HepG2 (cell line): Measurements from ENCODE around the gene IL2RA. TPM values are rescaled to one million over a fixed set of nuclear protein-coding genes. Genes with fewer than 3 reads are reported as not detected.

Source experiments
- ATAC-seq: fragments of 200-7000 bp; cut with Tn5 transposase; 3 replicates; pipeline ENCODE4 v1.9.1; 2020; ENCODE audit warnings: mild to moderate bottlenecking, moderate library complexity
- BruUV-seq: library from RNA; stranded (reverse); fragments of 400-500 nt; replicated peaks from 2 replicates; lab custom pipeline; 2021; lab: Mats Ljungman, UMichigan
- CTCF ChIA-PET: fragments of 300-600 bp; formaldehyde crosslinking; extraction: SDS; loops from one replicate; lab custom pipeline; 2021; ENCODE audit warnings: low total read pairs, inconsistent platforms, low intra/inter-chr PET ratio; lab: Yijun Ruan, JAX
- POLR2A ChIA-PET: fragments of 350-600 bp; sonication (Branson Sonifier 250); formaldehyde crosslinking; loops from one replicate; lab custom pipeline; 2020; ENCODE audit warnings: antibody characterized with exemption, inconsistent platforms; lab: Yijun Ruan, JAX
- DNase-seq: peaks from one replicate; pipeline ENCODE4 v3.0.0-alpha.2; 2015; ENCODE audit warnings: low spot score
- FAIRE-seq: peaks from 3 replicates; lab custom pipeline; 2011; peaks lifted over from hg19 to GRCh38; lab: Jason Lieb, UNC
- H2AFZ ChIP-seq: one replicate; pipeline ENCODE4 v1.6.1; 2011; ENCODE audit warnings: low read length, inconsistent platforms
- H3K27ac ChIP-seq: fragments of 300-600 bp; 3 replicates; pipeline ENCODE4 v1.8.0; 2011; ENCODE audit warnings: mixed run types, mild to moderate bottlenecking, mixed read lengths, low read length, inconsistent platforms; ENCODE audit not compliant: insufficient read depth; ENCODE audit errors: extremely low read length
- H3K27me3 ChIP-seq, 2 experiments: fragments of 200-600 bp in 1 of 2; 2 replicates in 1 of 2; 3 replicates in 1 of 2; pipeline versions ENCODE4 v1.6.0 to v1.8.0; 2011; ENCODE audit warnings: low read length in 2 of 2, mild to moderate bottlenecking in 2 of 2, moderate library complexity in 2 of 2, inconsistent platforms in 1 of 2; ENCODE audit not compliant: insufficient read depth in 2 of 2, control insufficient read depth in 1 of 2
- H3K36me3 ChIP-seq, 2 experiments: fragments of 200-600 bp in 1 of 2; replicated peaks in 1 of 2; 2 replicates in 1 of 2; 3 replicates in 1 of 2; pipeline versions ENCODE4 v1.5.1 to v1.8.0; 2011; ENCODE audit warnings: low read length in 2 of 2, inconsistent platforms in 1 of 2; ENCODE audit not compliant: insufficient read depth in 2 of 2, control insufficient read depth in 1 of 2
- H3K4me1 ChIP-seq: 2 replicates; pipeline ENCODE4 v1.5.1; 2012; ENCODE audit warnings: low read length, inconsistent platforms; ENCODE audit not compliant: insufficient read depth
- H3K4me2 ChIP-seq: 2 replicates; pipeline ENCODE4 v1.6.0; 2011; ENCODE audit warnings: low read depth, low read length, inconsistent platforms
- H3K4me3 ChIP-seq, 3 experiments: fragments of 200-600 bp in 1 of 3; sonication (generic), shearing (Covaris generic) in 1 of 3; replicated peaks in 1 of 3; 2 replicates each; pipeline ENCODE4 v1.5.1; 2011 to 2016; ENCODE audit warnings: low read length in 3 of 3, inconsistent platforms in 2 of 3, low read depth in 2 of 3, mild to moderate bottlenecking in 2 of 3, control low read depth in 1 of 3, mixed read lengths in 1 of 3; ENCODE audit not compliant: insufficient read depth in 1 of 3
- H3K79me2 ChIP-seq: one replicate; pipeline ENCODE4 v1.6.1; 2011; ENCODE audit warnings: low read length, inconsistent platforms; ENCODE audit not compliant: insufficient read depth
- H3K9ac ChIP-seq: 2 replicates; pipeline ENCODE4 v1.6.0; 2011; ENCODE audit warnings: mild to moderate bottlenecking, low read depth, low read length, inconsistent platforms; ENCODE audit not compliant: insufficient read depth
- H3K9me3 ChIP-seq: 2 replicates; pipeline ENCODE4 v1.5.1; 2012; ENCODE audit warnings: mild to moderate bottlenecking, low read length
- H4K20me1 ChIP-seq: 2 replicates; pipeline ENCODE4 v1.6.0; 2011; ENCODE audit warnings: inconsistent platforms, mild to moderate bottlenecking, low read length, moderate library complexity; ENCODE audit not compliant: insufficient read depth
- CHD4 ChIP-seq: fragments of 200-600 bp; sonication (generic); IDR thresholded peaks from 2 replicates; pipeline ENCODE4 v1.7.0; 2017; ENCODE audit warnings: mild to moderate bottlenecking, low read length, borderline replicate concordance
- EZH2 ChIP-seq: conservative IDR thresholded peaks from 2 replicates; pipeline ENCODE4 v1.6.1; 2012; ENCODE audit warnings: mild to moderate bottlenecking, low read depth, low read length, moderate library complexity
- HOXA7 ChIP-seq: sonication (generic); formaldehyde crosslinking; IDR thresholded peaks from 2 replicates; pipeline ENCODE4 v1.8.1; 2022; ENCODE audit warnings: mild to moderate bottlenecking, missing genetic modification reagents, moderate library complexity
- MTA3 ChIP-seq: sonication (generic); formaldehyde crosslinking; IDR thresholded peaks from 2 replicates; pipeline ENCODE4 v1.4.0; 2020; ENCODE audit warnings: missing genetic modification reagents
- NAIF1 ChIP-seq: sonication (generic); formaldehyde crosslinking; IDR thresholded peaks from 2 replicates; pipeline ENCODE4 v1.5.0; 2020; ENCODE audit warnings: mild to moderate bottlenecking, missing genetic modification reagents, borderline replicate concordance
- PHB2 ChIP-seq: fragments of 450-650 bp; IDR thresholded peaks from 2 replicates; pipeline ENCODE4 v1.6.1; 2018; ENCODE audit not compliant: partially characterized antibody
- SIN3B ChIP-seq: fragments of 150-350 bp; IDR thresholded peaks from 2 replicates; pipeline ENCODE4 v1.6.1; 2014; ENCODE audit warnings: low read length
- SSRP1 ChIP-seq: IDR thresholded peaks from 2 replicates; pipeline ENCODE4 v1.6.1; 2016; ENCODE audit warnings: control low read depth
- ZNF264 ChIP-seq: sonication (generic); formaldehyde crosslinking; IDR thresholded peaks from 2 replicates; pipeline ENCODE4 v1.4.0; 2020; ENCODE audit warnings: missing genetic modification reagents
- ZNF335 ChIP-seq: sonication (generic); formaldehyde crosslinking; IDR thresholded peaks from 2 replicates; pipeline ENCODE4 v1.4.0; 2020; ENCODE audit warnings: missing genetic modification reagents
- ZNF83 ChIP-seq: sonication (generic); formaldehyde crosslinking; IDR thresholded peaks from 2 replicates; pipeline ENCODE4 v1.4.0; 2020; ENCODE audit warnings: missing genetic modification reagents, mild to moderate bottlenecking, borderline replicate concordance
- WGBS: methylation state at CpG from one replicate; pipeline ENCODE4 v1.1.6; 2017; ENCODE audit warnings: low lambda C conversion rate; 5-methylcytosine and 5-hydroxymethylcytosine counted together
- in situ Hi-C: cut with HindIII; loops from 2 replicates; pipeline ENCODE4 v1.10.0; 2017; ENCODE audit warnings: low pct_unique_long_range_greater_than_20kb; ENCODE audit not compliant: extremely low pct_ligation_motif_present
- intact Hi-C: fragments of 100-400 bp; cut with micrococcal nuclease; formaldehyde crosslinking; loops from one replicate; pipeline ENCODE4 v1.10.0; 2022; ENCODE audit not compliant: unreplicated experiment
- polyA plus RNA-seq, 8 experiments: library from polyadenylated mRNA; depleted of rRNA in 3 of 8; stranded (reverse) in 7 of 8; unstranded in 1 of 8; fragments of >200 nt; fragmentation: Illumina TruSeq in 4 of 8; extraction: Trizol in 4 of 8; gene quantifications; 2 replicates each; pipeline versions ENCODE4 v1.2.1 to v1.2.3, GENCODE V29; 2011 to 2016; ENCODE audit warnings: low read depth in 4 of 8, missing spikeins in 1 of 8, mixed read lengths in 1 of 8; ENCODE audit not compliant: insufficient read depth in 1 of 8
- total RNA-seq, 5 experiments: library from RNA; depleted of rRNA; stranded (reverse); fragments of >200 nt; fragmentation: Illumina TruSeq; extraction: Trizol; gene quantifications; 2 replicates each; pipeline ENCODE4 v1.2.3, GENCODE V29; 2016; ENCODE audit warnings: low read depth in 1 of 5
- TF ChIP-seq, protein P1 (sequence below): sonication (generic); formaldehyde crosslinking; IDR thresholded peaks from 2 replicates; pipeline ENCODE4 v1.8.0; 2022; ENCODE audit warnings: mild to moderate bottlenecking, missing genetic modification reagents, moderate library complexity
- TF ChIP-seq, protein P2 (sequence below): sonication (generic); formaldehyde crosslinking; IDR thresholded peaks from 2 replicates; pipeline ENCODE4 v1.4.0; 2020; ENCODE audit warnings: mild to moderate bottlenecking, missing genetic modification reagents
- TF ChIP-seq, protein P3 (sequence below): sonication (generic); formaldehyde crosslinking; IDR thresholded peaks from 2 replicates; pipeline ENCODE4 v1.4.0; 2020; ENCODE audit warnings: low read depth, missing genetic modification reagents
- TF ChIP-seq, protein P4 (sequence below): sonication (generic); formaldehyde crosslinking; IDR thresholded peaks from 2 replicates; pipeline ENCODE4 v1.8.0; 2022; ENCODE audit warnings: missing genetic modification reagents, mild to moderate bottlenecking, borderline replicate concordance
- TF ChIP-seq, protein P5 (sequence below): IDR thresholded peaks from 2 replicates; pipeline ENCODE4 v1.6.1; 2016; ENCODE audit warnings: low read depth, control low read depth

The IL2RA gene
- total and polyA plus RNA-seq, 2 of the 13 experiments (the other 11 are each of a cell fraction or from before 2014, with no cell fraction given) = not detected

DNA sequence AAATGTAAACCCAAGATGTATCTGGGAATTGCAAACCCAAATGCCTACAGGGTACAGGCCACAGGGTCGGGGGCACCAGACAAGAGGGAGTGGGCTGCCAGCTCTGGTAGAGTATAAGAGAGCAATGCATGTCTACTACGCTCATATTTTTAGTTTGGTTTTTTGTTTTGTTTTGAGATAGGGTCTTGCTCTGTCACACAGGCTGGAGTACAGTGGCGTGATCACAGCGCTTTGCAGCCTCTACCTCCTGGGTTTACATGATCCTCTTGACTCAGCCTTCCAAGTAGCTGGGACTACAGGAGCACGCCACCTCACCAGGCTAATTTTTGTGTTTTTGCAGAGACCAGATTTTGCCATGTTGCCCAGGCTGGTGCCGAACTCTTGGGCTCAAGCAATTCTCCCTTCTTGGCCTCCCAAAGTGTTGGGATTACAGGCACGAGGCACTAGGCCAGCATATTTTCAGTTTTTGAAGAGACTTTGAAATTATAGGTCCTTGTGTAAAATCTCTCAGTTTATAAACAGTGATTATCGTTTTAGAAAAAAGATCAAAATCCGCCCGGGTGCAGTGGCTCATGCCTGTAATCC is 73.7 kb downstream of the IL2RA start:
- POLR2A ChIA-PET = no interaction called here
- Histone ChIP-seq H3K9ac (no peak overlapping the region), H3K4me3 (no peak overlapping the region), H3K79me2 (no peaks in the 10 kb centered on the region), H2AFZ (no peak overlapping the region), H3K27ac (no peak overlapping the region), H3K36me3 (no peaks in the 10 kb centered on the region), H3K4me1 (no peaks in the 10 kb centered on the region), H3K9me3 (no peaks in the 10 kb centered on the region), H3K27me3 (peaks cover 1 to 19% of the 10 kb centered on the region in 2 experiments; a peak in 3 of 5 replicates), H3K4me2 (no peak overlapping the region), H4K20me1 (no peaks in the 10 kb centered on the region)
- FAIRE-seq (no peak), ATAC-seq (no peak), DNase-seq (no peak)
- no TSS peak for BruUV-seq
- in situ Hi-C loops = no loop called here
- CTCF ChIA-PET = no interaction called here
- 35% methylated on average over 10 of the region's 10 CpGs for WGBS
- intact Hi-C loops = no loop called here
- TF ChIP-seq ZNF83 (CRISPR knock-in tag) (no peak), NAIF1 (CRISPR knock-in tag) (no peak), SIN3B (no peak), EZH2 (no peak), ZNF264 (no peak), ZNF335 (CRISPR knock-in tag) (no peak), MTA3 (no peak), PHB2 (no peak), HOXA7 (no peak), CHD4 (no peak), SSRP1 (CRISPR knock-in tag) (no peak)
- TF ChIP-seq, protein P1, sequence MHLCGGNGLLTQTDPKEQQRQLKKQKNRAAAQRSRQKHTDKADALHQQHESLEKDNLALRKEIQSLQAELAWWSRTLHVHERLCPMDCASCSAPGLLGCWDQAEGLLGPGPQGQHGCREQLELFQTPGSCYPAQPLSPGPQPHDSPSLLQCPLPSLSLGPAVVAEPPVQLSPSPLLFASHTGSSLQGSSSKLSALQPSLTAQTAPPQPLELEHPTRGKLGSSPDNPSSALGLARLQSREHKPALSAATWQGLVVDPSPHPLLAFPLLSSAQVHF (CRISPR knock-in tag) = no peak
- TF ChIP-seq, protein P2, sequence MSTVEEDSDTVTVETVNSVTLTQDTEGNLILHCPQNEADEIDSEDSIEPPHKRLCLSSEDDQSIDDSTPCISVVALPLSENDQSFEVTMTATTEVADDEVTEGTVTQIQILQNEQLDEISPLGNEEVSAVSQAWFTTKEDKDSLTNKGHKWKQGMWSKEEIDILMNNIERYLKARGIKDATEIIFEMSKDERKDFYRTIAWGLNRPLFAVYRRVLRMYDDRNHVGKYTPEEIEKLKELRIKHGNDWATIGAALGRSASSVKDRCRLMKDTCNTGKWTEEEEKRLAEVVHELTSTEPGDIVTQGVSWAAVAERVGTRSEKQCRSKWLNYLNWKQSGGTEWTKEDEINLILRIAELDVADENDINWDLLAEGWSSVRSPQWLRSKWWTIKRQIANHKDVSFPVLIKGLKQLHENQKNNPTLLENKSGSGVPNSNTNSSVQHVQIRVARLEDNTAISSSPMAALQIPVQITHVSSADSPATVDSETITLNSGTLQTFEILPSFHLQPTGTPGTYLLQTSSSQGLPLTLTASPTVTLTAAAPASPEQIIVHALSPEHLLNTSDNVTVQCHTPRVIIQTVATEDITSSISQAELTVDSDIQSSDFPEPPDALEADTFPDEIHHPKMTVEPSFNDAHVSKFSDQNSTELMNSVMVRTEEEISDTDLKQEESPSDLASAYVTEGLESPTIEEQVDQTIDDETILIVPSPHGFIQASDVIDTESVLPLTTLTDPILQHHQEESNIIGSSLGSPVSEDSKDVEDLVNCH (CRISPR knock-in tag) = no peak
- TF ChIP-seq, protein P3, sequence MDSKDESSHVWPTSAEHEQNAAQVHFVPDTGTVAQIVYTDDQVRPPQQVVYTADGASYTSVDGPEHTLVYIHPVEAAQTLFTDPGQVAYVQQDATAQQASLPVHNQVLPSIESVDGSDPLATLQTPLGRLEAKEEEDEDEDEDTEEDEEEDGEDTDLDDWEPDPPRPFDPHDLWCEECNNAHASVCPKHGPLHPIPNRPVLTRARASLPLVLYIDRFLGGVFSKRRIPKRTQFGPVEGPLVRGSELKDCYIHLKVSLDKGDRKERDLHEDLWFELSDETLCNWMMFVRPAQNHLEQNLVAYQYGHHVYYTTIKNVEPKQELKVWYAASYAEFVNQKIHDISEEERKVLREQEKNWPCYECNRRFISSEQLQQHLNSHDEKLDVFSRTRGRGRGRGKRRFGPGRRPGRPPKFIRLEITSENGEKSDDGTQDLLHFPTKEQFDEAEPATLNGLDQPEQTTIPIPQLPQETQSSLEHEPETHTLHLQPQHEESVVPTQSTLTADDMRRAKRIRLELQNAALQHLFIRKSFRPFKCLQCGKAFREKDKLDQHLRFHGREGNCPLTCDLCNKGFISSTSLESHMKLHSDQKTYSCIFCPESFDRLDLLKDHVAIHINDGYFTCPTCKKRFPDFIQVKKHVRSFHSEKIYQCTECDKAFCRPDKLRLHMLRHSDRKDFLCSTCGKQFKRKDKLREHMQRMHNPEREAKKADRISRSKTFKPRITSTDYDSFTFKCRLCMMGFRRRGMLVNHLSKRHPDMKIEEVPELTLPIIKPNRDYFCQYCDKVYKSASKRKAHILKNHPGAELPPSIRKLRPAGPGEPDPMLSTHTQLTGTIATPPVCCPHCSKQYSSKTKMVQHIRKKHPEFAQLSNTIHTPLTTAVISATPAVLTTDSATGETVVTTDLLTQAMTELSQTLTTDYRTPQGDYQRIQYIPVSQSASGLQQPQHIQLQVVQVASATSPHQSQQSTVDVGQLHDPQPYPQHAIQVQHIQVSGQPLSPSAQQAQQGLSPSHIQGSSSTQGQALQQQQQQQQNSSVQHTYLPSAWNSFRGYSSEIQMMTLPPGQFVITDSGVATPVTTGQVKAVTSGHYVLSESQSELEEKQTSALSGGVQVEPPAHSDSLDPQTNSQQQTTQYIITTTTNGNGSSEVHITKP (CRISPR knock-in tag) = no peak
- TF ChIP-seq, protein P4, sequence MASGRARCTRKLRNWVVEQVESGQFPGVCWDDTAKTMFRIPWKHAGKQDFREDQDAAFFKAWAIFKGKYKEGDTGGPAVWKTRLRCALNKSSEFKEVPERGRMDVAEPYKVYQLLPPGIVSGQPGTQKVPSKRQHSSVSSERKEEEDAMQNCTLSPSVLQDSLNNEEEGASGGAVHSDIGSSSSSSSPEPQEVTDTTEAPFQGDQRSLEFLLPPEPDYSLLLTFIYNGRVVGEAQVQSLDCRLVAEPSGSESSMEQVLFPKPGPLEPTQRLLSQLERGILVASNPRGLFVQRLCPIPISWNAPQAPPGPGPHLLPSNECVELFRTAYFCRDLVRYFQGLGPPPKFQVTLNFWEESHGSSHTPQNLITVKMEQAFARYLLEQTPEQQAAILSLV = no peak
- TF ChIP-seq, protein P5, sequence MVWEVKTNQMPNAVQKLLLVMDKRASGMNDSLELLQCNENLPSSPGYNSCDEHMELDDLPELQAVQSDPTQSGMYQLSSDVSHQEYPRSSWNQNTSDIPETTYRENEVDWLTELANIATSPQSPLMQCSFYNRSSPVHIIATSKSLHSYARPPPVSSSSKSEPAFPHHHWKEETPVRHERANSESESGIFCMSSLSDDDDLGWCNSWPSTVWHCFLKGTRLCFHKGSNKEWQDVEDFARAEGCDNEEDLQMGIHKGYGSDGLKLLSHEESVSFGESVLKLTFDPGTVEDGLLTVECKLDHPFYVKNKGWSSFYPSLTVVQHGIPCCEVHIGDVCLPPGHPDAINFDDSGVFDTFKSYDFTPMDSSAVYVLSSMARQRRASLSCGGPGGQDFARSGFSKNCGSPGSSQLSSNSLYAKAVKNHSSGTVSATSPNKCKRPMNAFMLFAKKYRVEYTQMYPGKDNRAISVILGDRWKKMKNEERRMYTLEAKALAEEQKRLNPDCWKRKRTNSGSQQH = no peak
